ENCODE results near the gene PTPDC1. TPM values are rescaled to one million over a fixed set of nuclear protein-coding genes. Genes with fewer than 3 reads are reported as not detected.

PTPDC1 gene
- total RNA-seq, 2 experiments from 2014 or later = 3.6 to 7.0 TPM

DNA sequence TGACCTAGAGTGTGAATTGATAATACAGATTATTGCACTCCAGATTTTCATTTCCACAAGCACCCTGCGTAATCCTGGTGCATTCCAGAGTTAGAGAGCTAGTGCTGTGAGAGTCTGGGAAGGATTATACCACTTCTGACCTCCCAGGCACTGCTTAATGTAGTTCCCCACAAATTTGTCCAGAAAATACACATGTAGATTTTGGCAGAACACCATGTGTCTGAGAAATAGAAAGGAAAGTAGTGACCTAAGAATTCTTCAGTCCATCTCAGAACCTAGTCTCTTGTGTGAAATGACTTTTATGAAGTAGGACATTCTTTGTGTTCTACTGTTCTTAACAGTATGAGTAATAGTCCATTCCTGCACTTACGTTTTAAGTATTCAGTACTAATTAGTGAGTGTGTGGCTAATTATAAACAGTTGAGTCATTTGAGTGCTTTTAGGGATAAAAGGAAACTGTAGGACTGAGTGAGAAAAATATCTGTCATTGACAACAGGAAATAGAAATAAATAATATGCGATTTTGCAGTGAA lies 27.8 kb upstream of the PTPDC1 start:
- BruUV-seq (replicated peaks) = no TSS peak
- no peak overlapping the region for H3K4me3 ChIP-seq (ENCODE audit: low read depth, low read length, poor library complexity, severe bottlenecking)
- intact Hi-C loops (cut with micrococcal nuclease; ENCODE audit: unreplicated experiment) = no loop called here
- H3K9me3 ChIP-seq (ENCODE audit: low read length) = no peaks in the 10 kb centered on the region
- H3K79me2 ChIP-seq (ENCODE audit: insufficient read depth, low read depth, low read length) = no peaks in the 10 kb centered on the region
- TF ChIP-seq, protein P1, sequence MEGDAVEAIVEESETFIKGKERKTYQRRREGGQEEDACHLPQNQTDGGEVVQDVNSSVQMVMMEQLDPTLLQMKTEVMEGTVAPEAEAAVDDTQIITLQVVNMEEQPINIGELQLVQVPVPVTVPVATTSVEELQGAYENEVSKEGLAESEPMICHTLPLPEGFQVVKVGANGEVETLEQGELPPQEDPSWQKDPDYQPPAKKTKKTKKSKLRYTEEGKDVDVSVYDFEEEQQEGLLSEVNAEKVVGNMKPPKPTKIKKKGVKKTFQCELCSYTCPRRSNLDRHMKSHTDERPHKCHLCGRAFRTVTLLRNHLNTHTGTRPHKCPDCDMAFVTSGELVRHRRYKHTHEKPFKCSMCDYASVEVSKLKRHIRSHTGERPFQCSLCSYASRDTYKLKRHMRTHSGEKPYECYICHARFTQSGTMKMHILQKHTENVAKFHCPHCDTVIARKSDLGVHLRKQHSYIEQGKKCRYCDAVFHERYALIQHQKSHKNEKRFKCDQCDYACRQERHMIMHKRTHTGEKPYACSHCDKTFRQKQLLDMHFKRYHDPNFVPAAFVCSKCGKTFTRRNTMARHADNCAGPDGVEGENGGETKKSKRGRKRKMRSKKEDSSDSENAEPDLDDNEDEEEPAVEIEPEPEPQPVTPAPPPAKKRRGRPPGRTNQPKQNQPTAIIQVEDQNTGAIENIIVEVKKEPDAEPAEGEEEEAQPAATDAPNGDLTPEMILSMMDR (conservative IDR thresholded peaks at IDR 0.05; ENCODE audit: low read length) = no peak
- no peak for TF ChIP-seq EZH2phosphoT487 (IDR thresholded peaks at IDR 0.05; ENCODE audit: borderline replicate concordance, low read depth, low read length)
- no peak overlapping the region for H2AFZ ChIP-seq (ENCODE audit: low read length)
- no peaks in the 10 kb centered on the region for H3K4me1 ChIP-seq (ENCODE audit: insufficient read depth, low read length, poor library complexity, severe bottlenecking)
- no peak for DNase-seq (ENCODE audit: low spot score)
- H3K27ac ChIP-seq (ENCODE audit: low read depth, low read length, poor library complexity, severe bottlenecking) = no peak overlapping the region
- H3K9me2 ChIP-seq (ENCODE audit: insufficient read depth, low read length) = no peaks in the 10 kb centered on the region
- H3K36me3 ChIP-seq (ENCODE audit: insufficient read depth, low read length) = no peaks in the 10 kb centered on the region
- no peaks in the 10 kb centered on the region for H4K20me1 ChIP-seq (ENCODE audit: insufficient read depth, low read length)
- ChIA-PET CTCF (ENCODE audit: unreplicated experiment) (no interaction called here), POLR2A (no interaction called here)
- no peak overlapping the region for H3K4me2 ChIP-seq (ENCODE audit: low read length)

DNA sequence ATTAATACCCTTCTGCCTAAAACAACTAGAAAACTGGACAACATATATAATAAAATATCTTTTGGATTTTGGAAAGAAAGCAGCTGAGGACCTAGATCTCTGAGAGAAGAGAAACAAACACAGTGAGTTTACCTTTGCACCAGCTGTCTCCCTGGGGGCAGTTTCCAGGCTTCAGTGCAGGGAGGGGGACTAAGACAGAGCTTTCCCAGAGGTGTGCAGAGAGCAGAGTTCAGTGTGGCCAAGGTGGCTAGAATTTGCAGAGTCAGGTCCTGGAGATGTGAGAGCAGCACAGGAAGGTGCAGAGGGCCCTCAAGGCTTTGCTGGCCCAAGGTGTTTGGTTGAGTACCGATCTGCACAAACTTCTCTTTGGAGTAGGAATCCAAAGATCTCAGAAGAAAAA lies 26.3 kb upstream of the PTPDC1 start:
- no peaks in the 10 kb centered on the region for H3K36me3 ChIP-seq (ENCODE audit: insufficient read depth, low read length)
- no peak overlapping the region for H3K4me3 ChIP-seq (ENCODE audit: low read depth, low read length, poor library complexity, severe bottlenecking)
- no peak for TF ChIP-seq EZH2phosphoT487 (IDR thresholded peaks at IDR 0.05; ENCODE audit: borderline replicate concordance, low read depth, low read length)
- TF ChIP-seq, protein P1 (conservative IDR thresholded peaks at IDR 0.05; ENCODE audit: low read length) = no peak
- H3K9me3 ChIP-seq (ENCODE audit: low read length) = no peaks in the 10 kb centered on the region
- no peaks in the 10 kb centered on the region for H3K4me1 ChIP-seq (ENCODE audit: insufficient read depth, low read length, poor library complexity, severe bottlenecking)
- no peak overlapping the region for H3K4me2 ChIP-seq (ENCODE audit: low read length)
- POLR2A ChIA-PET = no interaction called here
- intact Hi-C loops (cut with micrococcal nuclease; ENCODE audit: unreplicated experiment) = no loop called here
- H2AFZ ChIP-seq (ENCODE audit: low read length) = no peak overlapping the region
- DNase-seq (ENCODE audit: low spot score) = no peak
- no peaks in the 10 kb centered on the region for H3K79me2 ChIP-seq (ENCODE audit: insufficient read depth, low read depth, low read length)
- no peaks in the 10 kb centered on the region for H4K20me1 ChIP-seq (ENCODE audit: insufficient read depth, low read length)
- CTCF ChIA-PET (ENCODE audit: unreplicated experiment) = no interaction called here
- no peaks in the 10 kb centered on the region for H3K9me2 ChIP-seq (ENCODE audit: insufficient read depth, low read length)
- H3K27ac ChIP-seq (ENCODE audit: low read depth, low read length, poor library complexity, severe bottlenecking) = no peak overlapping the region
- no TSS peak for BruUV-seq (replicated peaks)

DNA sequence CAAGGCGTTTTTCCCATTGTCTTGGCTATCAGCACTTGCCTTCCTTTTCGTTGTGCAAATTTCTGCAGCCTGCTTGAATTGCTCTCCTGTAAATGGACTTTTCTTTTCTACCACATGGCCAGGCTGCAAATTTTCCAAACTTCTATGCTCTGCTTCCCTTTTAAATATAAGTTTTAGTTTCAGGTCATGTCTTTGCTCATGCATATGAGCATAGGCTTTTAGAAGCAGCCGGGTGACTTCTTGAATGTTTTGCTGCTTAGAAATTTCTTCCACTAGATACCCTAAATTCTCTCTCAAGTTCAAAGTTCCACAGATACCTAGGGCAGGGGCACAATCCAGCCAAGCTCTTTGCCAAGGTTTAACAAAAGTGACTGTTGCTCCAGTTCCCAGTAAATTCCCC lies 22.4 kb upstream of the PTPDC1 start:
- CTCF ChIA-PET (ENCODE audit: unreplicated experiment) = no interaction called here
- Histone ChIP-seq H3K27ac (ENCODE audit: low read depth, low read length, poor library complexity, severe bottlenecking) (no peak overlapping the region), H3K79me2 (ENCODE audit: insufficient read depth, low read depth, low read length) (no peaks in the 10 kb centered on the region), H2AFZ (ENCODE audit: low read length) (no peak overlapping the region), H3K9me3 (ENCODE audit: low read length) (no peaks in the 10 kb centered on the region), H3K4me2 (ENCODE audit: low read length) (no peak overlapping the region), H4K20me1 (ENCODE audit: insufficient read depth, low read length) (no peaks in the 10 kb centered on the region), H3K4me3 (ENCODE audit: low read depth, low read length, poor library complexity, severe bottlenecking) (no peak overlapping the region), H3K9me2 (ENCODE audit: insufficient read depth, low read length) (no peaks in the 10 kb centered on the region), H3K4me1 (ENCODE audit: insufficient read depth, low read length, poor library complexity, severe bottlenecking) (no peaks in the 10 kb centered on the region), H3K36me3 (ENCODE audit: insufficient read depth, low read length) (no peaks in the 10 kb centered on the region)
- DNase-seq (ENCODE audit: low spot score) = no peak
- no TSS peak for BruUV-seq (replicated peaks)
- POLR2A ChIA-PET = no interaction called here
- TF ChIP-seq, protein P1 (conservative IDR thresholded peaks at IDR 0.05; ENCODE audit: low read length) = no peak
- no peak for TF ChIP-seq EZH2phosphoT487 (IDR thresholded peaks at IDR 0.05; ENCODE audit: borderline replicate concordance, low read depth, low read length)
- intact Hi-C loops (cut with micrococcal nuclease; ENCODE audit: unreplicated experiment) = loop anchor here (10.0 kb wide), 1 partner anchor 473 kb away; no protein-coding TSS in a partner anchor

Data from OCI-LY7 (cell line).